K562 (cell line): ENCODE results near the gene EMX1. TPM values are rescaled to one million over a fixed set of nuclear protein-coding genes. Genes with fewer than 3 reads are reported as not detected.

ENCODE experiments used
- E2F6 ChIP-seq, 2 experiments: IDR thresholded peaks; 2 replicates each; pipeline ENCODE4 v1.6.1; 2011; ENCODE audit warnings: borderline replicate concordance in 1 of 2, control low read depth in 1 of 2, low read depth in 1 of 2, low read length in 1 of 2, mild to moderate bottlenecking in 1 of 2, mixed read lengths in 1 of 2, moderate library complexity in 1 of 2; ENCODE audit not compliant: insufficient read depth in 1 of 2, insufficient read length in 1 of 2, poor library complexity in 1 of 2, severe bottlenecking in 1 of 2; ENCODE audit errors: extremely low read depth in 1 of 2
- HDAC1 ChIP-seq, 2 experiments: fragments of 450-650 bp; IDR thresholded peaks; 2 replicates each; pipeline ENCODE4 v1.6.1; 2016 to 2017; ENCODE audit warnings: inconsistent platforms in 1 of 2, mild to moderate bottlenecking in 1 of 2, moderate library complexity in 1 of 2
- HNRNPK ChIP-seq: fragments of 200-400 bp; formaldehyde crosslinking; IDR thresholded peaks from one replicate; pipeline ENCODE4 v1.6.1; 2018; ENCODE audit warnings: mild to moderate bottlenecking, low read depth, low read length; ENCODE audit not compliant: poor library complexity, severe bottlenecking
- MCM7 ChIP-seq, 2 experiments: fragments of 450-650 bp; IDR thresholded peaks; 2 replicates each; pipeline ENCODE4 v1.6.1; 2016 to 2018
- MNT ChIP-seq, 2 experiments: fragments of 450-650 bp; conservative IDR thresholded peaks; 2 replicates each; pipeline ENCODE4 v1.6.1; 2017; ENCODE audit warnings: mild to moderate bottlenecking in 2 of 2, moderate library complexity in 2 of 2
- TCFL5 ChIP-seq: fragments of 250-450 bp; sonication (Bioruptor Pico); conservative IDR thresholded peaks from 2 replicates; pipeline ENCODE4 v1.6.1; 2021; ENCODE audit warnings: mild to moderate bottlenecking, moderate library complexity, matching md5 sums
- VEZF1 ChIP-seq: fragments of 200-800 bp; sonication (Bioruptor generic); IDR thresholded peaks from 2 replicates; pipeline ENCODE4 v1.6.1; 2017; ENCODE audit warnings: missing genetic modification characterization, missing compliant biosample characterization
- polyA plus RNA-seq, 8 experiments: library from polyadenylated mRNA; depleted of rRNA in 4 of 8; stranded (reverse) in 5 of 8; unstranded in 3 of 8; fragments of >200 nt; fragmentation: Nextera tagmentation in 2 of 8; fragmentation: Illumina TruSeq in 1 of 8; extraction: Ambion mirVana in 2 of 8; extraction: Trizol in 1 of 8; gene quantifications; 2 replicates each; pipeline versions ENCODE4 v1.2.1 to v1.2.3, GENCODE V29; 2011 to 2014; ENCODE audit warnings: inconsistent platforms in 1 of 8, missing spikeins in 1 of 8
- total RNA-seq, 7 experiments: library from RNA; depleted of rRNA in 6 of 7; stranded (reverse); fragments of >200 nt in 6 of 7; fragmentation: Illumina TruSeq in 2 of 7; extraction: Trizol in 2 of 7; gene quantifications; 2 replicates each; pipeline versions ENCODE4 v1.2.1 to v1.2.3, GENCODE V29; 2011 to 2021; ENCODE audit warnings: low replicate concordance in 1 of 7

EMX1 gene
- total and polyA plus RNA-seq, 9 of the 15 experiments (the other 6 are each of a cell fraction or from before 2014, with no cell fraction given) = 0.10 to 0.32 (median 0.21) TPM; not detected in 6

GRCh38 chr2:72932045-72932740, 14.9 kb downstream of the EMX1 start (continued):
- TF ChIP-seq E2F6 (IDR thresholded peaks at IDR 0.05; ENCODE audit: borderline replicate concordance in 1 of 2, extremely low read depth in 1 of 2, insufficient read depth in 1 of 2, insufficient read length in 1 of 2, low read depth in 1 of 2, low read length in 1 of 2, poor library complexity in 1 of 2, severe bottlenecking in 1 of 2) = no peak
- no peak for TF ChIP-seq MCM7 (IDR thresholded peaks at IDR 0.05)
- no peak for TF ChIP-seq VEZF1 (CRISPR knock-in tag)
- no peak for TF ChIP-seq TCFL5 (CRISPR knock-in tag)
- no peak for TF ChIP-seq MNT (conservative IDR thresholded peaks at IDR 0.05)
- TF ChIP-seq HDAC1 (IDR thresholded peaks at IDR 0.05) = no peak
- no peak for TF ChIP-seq HNRNPK
